Measurements from ENCODE around the gene MALL. TPM values are rescaled to one million over a fixed set of nuclear protein-coding genes. Genes with fewer than 3 reads are reported as not detected.
"Not testable (repeated sequence)": the region's sequence is repeated elsewhere in the genome, so short reads cannot be mapped to it uniquely, and the experiment has no call there.

MALL gene
- total RNA-seq, 6 donors from 2014 or later: 40.9 to 203 (median 120) TPM

- no peaks in the 10 kb centered on the region for H3K9me3 ChIP-seq
- TF ChIP-seq POLR2A (IDR thresholded peaks at IDR 0.05) (peak in 1 of 4 donors; percentile 26), EP300 (IDR thresholded peaks at IDR 0.05) (no peak), CTCF (IDR thresholded peaks at IDR 0.05) (peak in 2 of 6 experiments; percentile 10 to 18), POLR2AphosphoS5 (IDR thresholded peaks at IDR 0.05) (peak in 1 of 2 donors; percentile 48)
- WGBS, 2 donors: 38 to 39% methylated on average over 6 to 8 of the region's 8 CpGs
- ATAC-seq (ENCODE audit: low FRiP score in 2 of 2): peak; percentile 44 to 76
- H3K27me3 ChIP-seq: peaks cover 0 to 12% (median under 1%) of the 10 kb centered on the region in 4 donors
- peak overlapping the region in 3 of 4 donors; percentile 59 to 65 (median 61) for H3K4me3 ChIP-seq
- DNase-seq: peak in 1 of 2 donors; percentile 75
- peak overlapping the region; percentile 70 to 94 (median 84) for H3K27ac ChIP-seq
- H3K36me3 ChIP-seq: no peaks in the 10 kb centered on the region
- H3K4me1 ChIP-seq: peaks cover 15 to 39% (median 20%) of the 10 kb centered on the region in 4 donors
Observed at GRCh38 chr2:110113961-110114591, 1.5 kb downstream of the MALL start.

- WGBS, 2 donors: 85 to 89% methylated on average over 2 of the region's 2 CpGs
- H3K36me3 ChIP-seq; H3K27me3 ChIP-seq; H3K9me3 ChIP-seq; ATAC-seq (ENCODE audit: low FRiP score in 2 of 2); H3K4me3 ChIP-seq; DNase-seq: not testable (repeated sequence)
- H3K27ac ChIP-seq: peak overlapping the region in 1 of 4 donors; percentile 67
- peaks cover 11 to 38% (median 31%) of the 10 kb centered on the region in 4 donors for H3K4me1 ChIP-seq
Observed at GRCh38 chr2:110108291-110108690, 7.3 kb downstream of the MALL start.

DNA sequence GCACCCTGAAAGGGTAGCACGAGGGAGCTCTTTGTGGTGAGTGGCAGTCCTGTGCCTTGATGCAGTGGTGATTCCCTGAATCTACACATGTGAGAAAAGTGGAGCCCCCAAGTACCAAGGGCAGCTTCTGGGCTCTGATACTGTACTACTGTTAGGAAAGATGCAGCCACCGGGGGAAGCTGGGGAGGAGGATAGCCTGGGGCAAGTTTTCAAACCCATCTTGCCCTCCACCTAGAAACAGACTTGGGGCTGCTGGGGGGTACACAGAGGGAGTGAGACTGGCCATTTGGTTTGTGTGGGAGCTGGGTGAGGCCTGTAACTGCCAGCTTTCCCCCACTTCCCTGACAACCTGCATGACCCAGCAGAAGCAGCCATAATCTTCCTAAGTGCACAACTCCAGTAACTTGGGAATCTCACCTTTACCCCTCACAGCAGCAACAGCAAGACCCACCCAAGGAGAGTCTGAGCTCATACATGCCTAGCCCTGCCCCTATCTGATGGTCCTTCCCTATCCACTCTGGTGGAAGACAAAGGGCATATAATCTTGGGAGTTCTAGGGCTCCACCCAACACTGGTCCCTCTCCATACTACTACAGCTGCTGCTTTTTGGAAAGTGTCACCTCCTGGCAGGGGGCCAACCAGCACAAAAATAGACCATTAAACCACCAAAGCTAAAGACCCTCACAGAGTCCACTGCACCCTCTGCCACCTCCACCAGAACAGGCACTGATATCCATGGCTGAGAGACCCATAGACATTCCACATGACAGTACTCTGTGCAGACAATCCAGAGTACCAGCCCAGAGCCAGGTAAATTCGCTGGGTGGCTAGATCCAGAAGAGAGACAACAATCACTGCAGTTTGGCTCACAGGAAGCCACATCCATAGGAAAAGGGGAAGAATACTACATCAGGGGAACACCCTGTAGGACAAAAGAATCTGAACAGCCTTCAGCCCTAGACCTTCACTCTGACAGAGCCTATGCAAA lies 8.2 kb downstream of the MALL start:
- TF ChIP-seq POLR2A (IDR thresholded peaks at IDR 0.05) (peak in 1 of 4 donors; percentile 22), CTCF (IDR thresholded peaks at IDR 0.05) (no peak)
- peaks cover 17 to 47% (median 38%) of the 10 kb centered on the region in 4 donors for H3K4me1 ChIP-seq
- H3K36me3 ChIP-seq: no peaks in the 10 kb centered on the region
- WGBS, 2 donors: 73 to 75% methylated on average over 3 of the region's 3 CpGs
- H3K27ac ChIP-seq: peak overlapping the region; percentile 67 to 89 (median 84)
- H3K4me3 ChIP-seq: no peak overlapping the region
- DNase-seq: no peak
- no peaks in the 10 kb centered on the region for H3K27me3 ChIP-seq
- ATAC-seq (ENCODE audit: low FRiP score in 2 of 2): no peak
- no peaks in the 10 kb centered on the region for H3K9me3 ChIP-seq

DNA sequence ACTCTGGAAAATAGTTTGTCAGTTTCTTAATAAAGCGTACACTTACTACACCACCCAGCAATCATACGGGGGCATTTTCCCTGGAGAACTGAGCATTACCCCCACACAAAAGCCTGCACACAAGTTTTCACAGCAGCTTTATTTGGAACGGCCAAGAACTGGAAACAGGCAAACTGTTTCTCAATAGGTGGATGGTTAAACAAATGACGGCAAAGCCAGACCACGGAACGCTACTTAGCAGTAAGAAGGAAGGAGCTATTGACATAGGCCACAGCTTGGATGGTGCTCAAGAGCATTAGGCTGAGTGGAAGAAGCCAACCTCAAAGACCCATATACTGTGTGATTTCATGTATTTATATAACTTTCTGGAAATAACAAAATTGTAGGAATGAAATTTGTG lies 9.0 kb downstream of the MALL start:
- Histone ChIP-seq H3K27ac (peak overlapping the region; percentile 67 to 89 (median 84)), H3K4me3 (no peak overlapping the region), H3K36me3 (no peaks in the 10 kb centered on the region), H3K27me3 (no peaks in the 10 kb centered on the region), H3K9me3 (no peaks in the 10 kb centered on the region), H3K4me1 (peaks cover 24 to 55% (median 46%) of the 10 kb centered on the region in 4 donors)
- 46 to 73% methylated on average over 6 of the region's 6 CpGs for WGBS, 2 donors
- TF ChIP-seq POLR2A (IDR thresholded peaks at IDR 0.05) (peak in 1 of 4 donors; percentile 33), CTCF (IDR thresholded peaks at IDR 0.05) (no peak), EP300 (IDR thresholded peaks at IDR 0.05) (peak in 2 of 4 donors; percentile 38 to 92), POLR2AphosphoS5 (IDR thresholded peaks at IDR 0.05) (peak; percentile 28 to 55)
- ATAC-seq (ENCODE audit: low FRiP score in 2 of 2): peak; percentile 54 to 83
- DNase-seq: peak in 1 of 2 donors; percentile 91

Measured in upper lobe of left lung (tissue), 6 donors.